Lower lobe of right lung (tissue), 2 donors: ENCODE data around the gene PLPP7. TPM values are rescaled to one million over a fixed set of nuclear protein-coding genes. Genes with fewer than 3 reads are reported as not detected.

ENCODE experiments used
- ATAC-seq, 2 donors: fragments of 200-7000 bp; cut with Tn5 transposase; one replicate each; pipeline ENCODE4 v1.9.1; 2020 to 2022; ENCODE audit warnings: mild to moderate bottlenecking in 2 of 2, moderate library complexity in 2 of 2
- DNase-seq: peaks from one replicate; pipeline ENCODE4 v3.0.0-alpha.2; 2020
- H3K27ac ChIP-seq: fragments of 200-600 bp; one replicate; pipeline ENCODE4 v1.8.0; 2022
- H3K27me3 ChIP-seq: fragments of 200-600 bp; one replicate; pipeline ENCODE4 v1.8.0; 2022; ENCODE audit warnings: low read depth
- H3K36me3 ChIP-seq: fragments of 200-600 bp; one replicate; pipeline ENCODE4 v1.8.0; 2022; ENCODE audit warnings: mild to moderate bottlenecking
- H3K4me1 ChIP-seq: fragments of 200-600 bp; one replicate; pipeline ENCODE4 v1.8.0; 2022
- H3K4me3 ChIP-seq: fragments of 200-600 bp; one replicate; pipeline ENCODE4 v1.8.0; 2022; ENCODE audit warnings: mild to moderate bottlenecking
- H3K9me3 ChIP-seq: fragments of 200-600 bp; one replicate; pipeline ENCODE4 v1.8.0; 2022
- CTCF ChIP-seq: fragments of 200-600 bp; IDR thresholded peaks from one replicate; pipeline ENCODE4 v1.8.0; 2022; ENCODE audit warnings: antibody characterized with exemption, mild to moderate bottlenecking
- intact Hi-C: fragments of 100-400 bp; cut with DNase I; formaldehyde crosslinking; loops from one replicate; pipeline ENCODE4 v1.11.0; 2022
- total RNA-seq: library from RNA; stranded (reverse); fragmentation: NEBNext Ultra II Directional; extraction: Animal tissue kit (Norgen Biotek cat#: 25700); gene quantifications from one replicate; pipeline ENCODE4 v1.2.1, GENCODE V29; 2021
- donor health status: DM: no; HTN: yes; CAD: no; lungs with severe emphysema.

Gene PLPP7
- total RNA-seq, 1 donor from 2014 or later: 1.7 TPM

GRCh38 chr9:131308452-131308851 is 18.9 kb downstream of the PLPP7 start:
- DNase-seq (no peak), ATAC-seq (no peak)
- Histone ChIP-seq H3K9me3 (no peaks in the 10 kb centered on the region), H3K27ac (no peak overlapping the region), H3K36me3 (no peaks in the 10 kb centered on the region), H3K4me3 (no peak overlapping the region), H3K27me3 (no peaks in the 10 kb centered on the region), H3K4me1 (peaks cover 5% of the 10 kb centered on the region)
- intact Hi-C loops: no loop called here
- no peak for TF ChIP-seq CTCF

GRCh38 chr9:131308906-131309529 is 19.5 kb downstream of the PLPP7 start:
- Histone ChIP-seq H3K4me1 (peaks cover 5% of the 10 kb centered on the region), H3K9me3 (no peaks in the 10 kb centered on the region), H3K27me3 (no peaks in the 10 kb centered on the region), H3K27ac (no peak overlapping the region), H3K4me3 (no peak overlapping the region), H3K36me3 (no peaks in the 10 kb centered on the region)
- TF ChIP-seq CTCF: no peak
- ATAC-seq (no peak), DNase-seq (no peak)
- intact Hi-C loops: no loop called here

- intact Hi-C loops: no loop called here
- TF ChIP-seq CTCF: no peak
Observed at GRCh38 chr9:131309530-131310276, 20.2 kb downstream of the PLPP7 start.

GRCh38 chr9:131310833-131311554 is 21.5 kb downstream of the PLPP7 start:
- ATAC-seq (peak in 1 of 2 donors; percentile 33), DNase-seq (no peak)
- Histone ChIP-seq H3K4me1 (peaks cover 5% of the 10 kb centered on the region), H3K4me3 (peak overlapping the region; percentile 3), H3K27ac (no peak overlapping the region), H3K27me3 (no peaks in the 10 kb centered on the region), H3K9me3 (no peaks in the 10 kb centered on the region), H3K36me3 (no peaks in the 10 kb centered on the region)
- no peak for TF ChIP-seq CTCF
- intact Hi-C loops: no loop called here

More at GRCh38 chr9:131309530-131310276, 20.2 kb downstream of the PLPP7 start:
- ATAC-seq: no peak
- H3K27me3 ChIP-seq: no peaks in the 10 kb centered on the region
- H3K4me3 ChIP-seq: no peak overlapping the region
- no peak for DNase-seq
- H3K9me3 ChIP-seq: no peaks in the 10 kb centered on the region
- H3K4me1 ChIP-seq: peaks cover 5% of the 10 kb centered on the region
- H3K36me3 ChIP-seq: no peaks in the 10 kb centered on the region
- H3K27ac ChIP-seq: no peak overlapping the region

GRCh38 chr9:131312246-131312645 is 22.7 kb downstream of the PLPP7 start:
- no peak overlapping the region for H3K4me3 ChIP-seq
- no peak overlapping the region for H3K27ac ChIP-seq
- no peaks in the 10 kb centered on the region for H3K27me3 ChIP-seq
- no peaks in the 10 kb centered on the region for H3K9me3 ChIP-seq
- ATAC-seq (no peak), DNase-seq (no peak)
- TF ChIP-seq CTCF: no peak
- H3K36me3 ChIP-seq: no peaks in the 10 kb centered on the region
- intact Hi-C loops: no loop called here
- peaks cover 5% of the 10 kb centered on the region for H3K4me1 ChIP-seq
